Nephron progenitor cell (in vitro differentiated cells): ENCODE measurements around the gene UGP2.
A peak's percentile ranks its signal among the peaks of the same experiment; 100 is the strongest.

Experiments used
- DNase-seq: peaks from one replicate; pipeline ENCODE4 v3.0.0; 2021
- H3K27ac Mint-ChIP-seq: 2 replicates; pipeline ENCODE4 v1.8.0; 2021; ENCODE audit warnings: mild to moderate bottlenecking, moderate library complexity, mixed read lengths
- H3K27me3 Mint-ChIP-seq: 2 replicates; pipeline ENCODE4 v1.8.0; 2021; ENCODE audit warnings: mild to moderate bottlenecking, low read depth, mixed read lengths; ENCODE audit not compliant: poor library complexity
- H3K36me3 Mint-ChIP-seq: 2 replicates; pipeline ENCODE4 v1.8.0; 2021; ENCODE audit warnings: low read depth, mixed read lengths
- H3K4me1 Mint-ChIP-seq: 2 replicates; pipeline ENCODE4 v1.8.0; 2021; ENCODE audit warnings: mixed read lengths
- H3K4me3 Mint-ChIP-seq: 2 replicates; pipeline ENCODE4 v1.8.0; 2021; ENCODE audit warnings: mild to moderate bottlenecking, moderate library complexity, mixed read lengths
- H3K9me3 Mint-ChIP-seq: 2 replicates; pipeline ENCODE4 v1.8.0; 2021; ENCODE audit warnings: mild to moderate bottlenecking, moderate library complexity, mixed read lengths
- TF ChIP-seq, protein P1 (sequence below): fragments of 200-600 bp; sonication (generic); IDR thresholded peaks from 2 replicates; pipeline ENCODE4 v1.5.0; 2021; ENCODE audit warnings: antibody characterized with exemption

Gene UGP2

DNA sequence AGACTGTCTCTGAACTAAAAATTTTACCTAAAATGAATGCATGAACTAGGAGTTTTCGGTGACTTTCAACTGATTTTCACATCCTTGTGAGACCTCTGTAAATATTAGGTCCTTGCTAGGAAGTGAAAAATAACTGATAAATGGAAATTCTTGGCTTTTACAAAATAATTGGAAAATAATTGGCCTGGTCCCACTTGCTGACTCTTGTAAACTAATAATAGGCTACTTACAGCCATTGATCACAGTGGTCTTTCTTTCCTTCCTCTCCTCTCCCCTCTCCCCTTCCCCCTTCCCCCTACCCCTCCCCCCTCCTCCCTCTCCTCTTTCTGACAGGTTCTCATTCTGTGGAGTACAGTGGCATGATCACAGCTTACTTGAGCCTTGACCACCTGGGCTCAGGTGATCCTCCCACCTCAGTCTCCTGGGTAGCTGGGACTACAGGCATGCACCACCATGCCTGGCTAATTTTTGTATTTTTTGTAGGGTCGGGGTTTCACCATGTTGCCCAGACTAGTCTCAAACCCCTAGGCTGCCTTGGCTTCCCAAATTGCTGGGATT, 38.3 kb downstream of the UGP2 start:
- Mint-ChIP-seq H3K27me3 (no peaks in the 10 kb centered on the region), H3K36me3 (peaks cover 52% of the 10 kb centered on the region)
- TF ChIP-seq, protein P1, sequence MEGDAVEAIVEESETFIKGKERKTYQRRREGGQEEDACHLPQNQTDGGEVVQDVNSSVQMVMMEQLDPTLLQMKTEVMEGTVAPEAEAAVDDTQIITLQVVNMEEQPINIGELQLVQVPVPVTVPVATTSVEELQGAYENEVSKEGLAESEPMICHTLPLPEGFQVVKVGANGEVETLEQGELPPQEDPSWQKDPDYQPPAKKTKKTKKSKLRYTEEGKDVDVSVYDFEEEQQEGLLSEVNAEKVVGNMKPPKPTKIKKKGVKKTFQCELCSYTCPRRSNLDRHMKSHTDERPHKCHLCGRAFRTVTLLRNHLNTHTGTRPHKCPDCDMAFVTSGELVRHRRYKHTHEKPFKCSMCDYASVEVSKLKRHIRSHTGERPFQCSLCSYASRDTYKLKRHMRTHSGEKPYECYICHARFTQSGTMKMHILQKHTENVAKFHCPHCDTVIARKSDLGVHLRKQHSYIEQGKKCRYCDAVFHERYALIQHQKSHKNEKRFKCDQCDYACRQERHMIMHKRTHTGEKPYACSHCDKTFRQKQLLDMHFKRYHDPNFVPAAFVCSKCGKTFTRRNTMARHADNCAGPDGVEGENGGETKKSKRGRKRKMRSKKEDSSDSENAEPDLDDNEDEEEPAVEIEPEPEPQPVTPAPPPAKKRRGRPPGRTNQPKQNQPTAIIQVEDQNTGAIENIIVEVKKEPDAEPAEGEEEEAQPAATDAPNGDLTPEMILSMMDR: no peak

DNA sequence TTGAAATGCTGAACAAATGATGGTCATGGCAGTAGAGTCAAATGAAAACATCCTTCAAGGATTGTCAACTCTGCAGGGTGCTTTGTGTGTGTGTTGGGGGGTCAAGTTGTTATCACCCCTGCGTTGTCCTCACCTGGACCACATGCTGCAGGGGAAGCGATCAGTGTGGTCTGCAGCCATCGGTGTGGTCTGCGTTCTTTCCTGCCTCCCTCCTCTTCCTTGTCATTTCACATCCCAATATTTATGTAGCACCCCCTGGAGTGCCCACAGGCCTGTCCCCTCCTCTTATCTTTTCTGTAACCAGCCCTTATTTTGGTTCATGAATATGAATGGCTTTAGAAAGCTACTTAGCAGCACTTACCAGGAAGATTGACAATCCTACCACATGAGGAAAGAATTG, 38.9 kb downstream of the UGP2 start:
- Mint-ChIP-seq H3K27ac (no peak overlapping the region), H3K27me3 (no peaks in the 10 kb centered on the region), H3K9me3 (no peaks in the 10 kb centered on the region), H3K36me3 (peaks cover 46% of the 10 kb centered on the region), H3K4me3 (no peak overlapping the region), H3K4me1 (peaks cover 14% of the 10 kb centered on the region)
- DNase-seq: no peak
- TF ChIP-seq, protein P1: no peak

More for the DNA sequence above, 38.3 kb downstream of the UGP2 start:
- Mint-ChIP-seq H3K27ac (no peak overlapping the region), H3K4me1 (peaks cover 14% of the 10 kb centered on the region), H3K4me3 (no peak overlapping the region), H3K9me3 (no peaks in the 10 kb centered on the region)
- DNase-seq: no peak

DNA sequence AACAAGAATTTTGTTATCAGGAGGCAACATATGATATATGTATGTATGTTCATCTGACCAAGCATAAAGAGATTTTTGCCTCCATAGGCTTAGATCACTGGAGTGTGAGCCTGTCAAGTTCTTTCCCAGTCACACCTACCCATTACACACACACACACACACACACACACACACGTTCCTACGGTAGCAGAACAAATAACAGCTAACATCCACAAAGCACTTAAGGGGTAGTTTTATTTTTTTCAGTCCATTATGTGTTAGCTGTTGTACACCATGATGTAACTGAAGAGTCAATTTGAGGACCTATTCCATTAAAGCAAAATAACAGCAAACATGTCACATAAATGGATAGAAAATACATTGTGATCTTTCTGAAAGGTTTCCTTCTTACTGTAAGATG, 39.5 kb downstream of the UGP2 start:
- DNase-seq: no peak
- Mint-ChIP-seq H3K4me3 (no peak overlapping the region), H3K27ac (no peak overlapping the region), H3K4me1 (peaks cover 13% of the 10 kb centered on the region), H3K27me3 (no peaks in the 10 kb centered on the region), H3K36me3 (peaks cover 40% of the 10 kb centered on the region), H3K9me3 (no peaks in the 10 kb centered on the region)
- TF ChIP-seq, protein P1: no peak

DNA sequence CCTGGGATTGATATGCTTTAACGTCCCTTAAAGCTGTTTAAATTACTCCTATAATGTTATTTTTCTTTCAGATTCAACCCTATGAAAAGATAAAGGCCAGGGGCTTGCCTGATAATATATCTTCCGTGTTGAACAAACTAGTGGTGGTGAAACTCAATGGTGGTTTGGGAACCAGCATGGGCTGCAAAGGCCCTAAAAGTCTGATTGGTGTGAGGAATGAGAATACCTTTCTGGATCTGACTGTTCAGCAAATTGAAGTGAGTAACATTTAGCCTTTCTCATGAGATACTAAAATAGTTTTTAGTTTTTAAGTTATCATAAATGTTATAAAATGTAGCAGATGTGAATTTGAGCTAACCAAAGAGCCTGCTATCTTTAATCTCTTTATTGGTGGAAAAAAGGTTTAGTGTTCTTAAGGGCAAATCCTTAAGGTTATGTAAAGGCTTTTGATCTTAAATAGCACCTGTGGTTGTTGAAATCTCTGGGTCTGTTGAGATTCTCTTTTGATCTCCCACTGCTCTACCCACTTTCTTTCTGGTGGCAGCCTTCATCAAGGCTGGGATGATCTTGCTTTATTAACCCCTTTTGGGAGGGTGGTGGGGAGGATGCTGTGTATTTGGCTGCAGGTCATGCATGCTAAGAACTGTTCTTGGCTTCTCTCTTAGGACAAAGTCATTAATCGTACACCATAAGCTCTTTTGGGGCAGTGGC, 40.9 kb downstream of the UGP2 start:
- no peak for DNase-seq
- Mint-ChIP-seq H3K4me1 (peaks cover 10% of the 10 kb centered on the region), H3K27me3 (no peaks in the 10 kb centered on the region), H3K36me3 (peaks cover 32% of the 10 kb centered on the region), H3K4me3 (no peak overlapping the region), H3K27ac (peak overlapping the region; percentile 84), H3K9me3 (no peaks in the 10 kb centered on the region)
- TF ChIP-seq, protein P1: no peak

DNA sequence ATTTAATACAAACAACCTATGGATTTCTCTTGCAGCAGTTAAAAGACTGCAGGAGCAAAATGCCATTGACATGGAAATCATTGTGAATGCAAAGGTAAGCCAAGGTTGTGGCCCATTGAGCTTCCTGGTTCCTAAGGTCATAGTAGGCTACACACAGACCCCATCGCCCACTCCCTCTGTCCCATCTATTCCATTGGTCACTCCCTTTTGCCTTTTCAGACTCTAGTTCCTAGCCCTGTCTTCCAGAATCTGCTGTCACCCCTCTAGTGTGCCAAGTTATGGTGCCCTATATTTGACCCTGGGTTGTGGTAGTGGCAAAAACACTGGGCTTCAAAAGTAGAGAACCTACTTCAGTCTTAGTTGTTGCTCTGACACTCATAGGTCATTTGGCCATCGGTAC, 44.7 kb downstream of the UGP2 start:
- Mint-ChIP-seq H3K4me3 (no peak overlapping the region), H3K36me3 (peaks cover 42% of the 10 kb centered on the region), H3K4me1 (no peaks in the 10 kb centered on the region), H3K27ac (no peak overlapping the region), H3K27me3 (no peaks in the 10 kb centered on the region), H3K9me3 (no peaks in the 10 kb centered on the region)
- no peak for DNase-seq
- TF ChIP-seq, protein P1: no peak

DNA sequence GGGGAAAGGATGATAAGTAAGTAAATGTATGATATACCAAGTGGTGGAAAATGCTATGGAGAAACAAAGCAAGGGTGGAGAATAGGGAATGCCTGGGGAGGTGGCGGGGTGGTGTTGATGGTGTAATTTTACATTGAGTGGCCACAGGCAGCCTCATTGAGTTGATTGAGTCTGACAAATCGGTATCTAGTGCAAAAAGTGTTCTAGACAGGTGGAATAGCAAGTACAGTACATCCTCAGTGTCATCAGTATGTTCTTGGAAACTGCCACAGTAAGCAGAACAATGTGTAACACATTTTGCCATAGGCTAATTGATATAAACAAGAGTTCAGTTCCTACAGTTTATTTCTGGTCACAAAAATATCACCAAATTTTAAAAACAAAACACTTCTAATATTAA, 46.4 kb downstream of the UGP2 start:
- Mint-ChIP-seq H3K36me3 (peaks cover 36% of the 10 kb centered on the region), H3K27me3 (no peaks in the 10 kb centered on the region), H3K9me3 (no peaks in the 10 kb centered on the region), H3K4me1 (no peaks in the 10 kb centered on the region), H3K4me3 (no peak overlapping the region), H3K27ac (no peak overlapping the region)
- no peak for DNase-seq
- TF ChIP-seq, protein P1: no peak
